ENCODE results near the gene GALNT12. TPM values are rescaled to one million over a fixed set of nuclear protein-coding genes. Genes with fewer than 3 reads are reported as not detected.

Gene GALNT12
- total RNA-seq, 1 donor from 2014 or later: 1.7 TPM

- DNase-seq (ENCODE audit: low read depth): no peak
- H3K36me3 ChIP-seq (ENCODE audit: insufficient read depth, low read length): no peaks in the 10 kb centered on the region
- H3K27me3 ChIP-seq (ENCODE audit: insufficient read depth, low read length): peaks cover 31% of the 10 kb centered on the region
- H3K79me2 ChIP-seq (ENCODE audit: insufficient read depth, low read length): no peaks in the 10 kb centered on the region
- H3K9me3 Mint-ChIP-seq (ENCODE audit: unreplicated experiment): peaks cover 5% of the 10 kb centered on the region
- H4K20me1 ChIP-seq (ENCODE audit: insufficient read depth, low read length): no peaks in the 10 kb centered on the region
- H3K4me3 Mint-ChIP-seq (ENCODE audit: unreplicated experiment): no peak overlapping the region
- no peaks in the 10 kb centered on the region for H3K4me1 ChIP-seq (ENCODE audit: insufficient read depth, low read length)
- peaks cover 5% of the 10 kb centered on the region for H3K4me1 Mint-ChIP-seq (ENCODE audit: low read depth, unreplicated experiment)
- H3K27ac ChIP-seq (ENCODE audit: low read depth, low read length): no peak overlapping the region
- H2AFZ ChIP-seq (ENCODE audit: low read depth, low read length): no peak overlapping the region
- H3K27ac Mint-ChIP-seq (ENCODE audit: unreplicated experiment): no peak overlapping the region
- FAIRE-seq: peak; percentile 55
- no peaks in the 10 kb centered on the region for H3K9me3 ChIP-seq (ENCODE audit: insufficient read depth, low read depth, low read length)
- H3K27me3 Mint-ChIP-seq (ENCODE audit: low read depth, unreplicated experiment): peaks cover 51% of the 10 kb centered on the region
- no peak for TF ChIP-seq EZH2 (IDR thresholded peaks at IDR 0.05; ENCODE audit: insufficient read depth, low read length)
- TF ChIP-seq CTCF (IDR thresholded peaks at IDR 0.05; ENCODE audit: insufficient read depth, low read depth, low read length): no peak
- H3K36me3 Mint-ChIP-seq (ENCODE audit: low read depth, unreplicated experiment): no peaks in the 10 kb centered on the region
- H3K4me2 ChIP-seq (ENCODE audit: low read length): no peak overlapping the region
- no peak overlapping the region for H3K4me3 ChIP-seq (ENCODE audit: insufficient read depth, low read depth, low read length)
- no peak overlapping the region for H3K9ac ChIP-seq (ENCODE audit: low read length)
Observed at GRCh38 chr9:98881836-98882568, 74.5 kb downstream of the GALNT12 start.

GRCh38 chr9:98882569-98882923 lies 75.1 kb downstream of the GALNT12 start:
- Mint-ChIP-seq H3K4me1 (ENCODE audit: low read depth, unreplicated experiment) (peaks cover 8% of the 10 kb centered on the region), H3K4me3 (ENCODE audit: unreplicated experiment) (no peak overlapping the region), H3K9me3 (ENCODE audit: unreplicated experiment) (peaks cover 5% of the 10 kb centered on the region), H3K27me3 (ENCODE audit: low read depth, unreplicated experiment) (peaks cover 45% of the 10 kb centered on the region), H3K27ac (ENCODE audit: unreplicated experiment) (no peak overlapping the region), H3K36me3 (ENCODE audit: low read depth, unreplicated experiment) (no peaks in the 10 kb centered on the region)
- DNase-seq (ENCODE audit: low read depth) (no peak), FAIRE-seq (no peak)
- Histone ChIP-seq H3K4me3 (ENCODE audit: insufficient read depth, low read depth, low read length) (no peak overlapping the region), H3K4me2 (ENCODE audit: low read length) (no peak overlapping the region), H3K27ac (ENCODE audit: low read depth, low read length) (no peak overlapping the region), H3K27me3 (ENCODE audit: insufficient read depth, low read length) (peaks cover 26% of the 10 kb centered on the region), H3K4me1 (ENCODE audit: insufficient read depth, low read length) (no peaks in the 10 kb centered on the region), H4K20me1 (ENCODE audit: insufficient read depth, low read length) (no peaks in the 10 kb centered on the region), H3K79me2 (ENCODE audit: insufficient read depth, low read length) (no peaks in the 10 kb centered on the region), H3K36me3 (ENCODE audit: insufficient read depth, low read length) (no peaks in the 10 kb centered on the region), H2AFZ (ENCODE audit: low read depth, low read length) (no peak overlapping the region), H3K9me3 (ENCODE audit: insufficient read depth, low read depth, low read length) (no peaks in the 10 kb centered on the region), H3K9ac (ENCODE audit: low read length) (no peak overlapping the region)
- TF ChIP-seq EZH2 (IDR thresholded peaks at IDR 0.05; ENCODE audit: insufficient read depth, low read length): no peak
- TF ChIP-seq CTCF (IDR thresholded peaks at IDR 0.05; ENCODE audit: insufficient read depth, low read depth, low read length): no peak

- H2AFZ ChIP-seq (ENCODE audit: low read depth, low read length): no peak overlapping the region
- no peak overlapping the region for H3K27ac Mint-ChIP-seq (ENCODE audit: unreplicated experiment)
- TF ChIP-seq CTCF (IDR thresholded peaks at IDR 0.05; ENCODE audit: insufficient read depth, low read depth, low read length) (no peak), EZH2 (IDR thresholded peaks at IDR 0.05; ENCODE audit: insufficient read depth, low read length) (no peak)
- H3K9me3 Mint-ChIP-seq (ENCODE audit: unreplicated experiment): peaks cover 5% of the 10 kb centered on the region
- H3K27me3 Mint-ChIP-seq (ENCODE audit: low read depth, unreplicated experiment): peaks cover 38% of the 10 kb centered on the region
- no peak for DNase-seq (ENCODE audit: low read depth)
- H3K36me3 ChIP-seq (ENCODE audit: insufficient read depth, low read length): no peaks in the 10 kb centered on the region
- H3K9me3 ChIP-seq (ENCODE audit: insufficient read depth, low read depth, low read length): no peaks in the 10 kb centered on the region
- H3K4me3 ChIP-seq (ENCODE audit: insufficient read depth, low read depth, low read length): no peak overlapping the region
- H3K4me1 Mint-ChIP-seq (ENCODE audit: low read depth, unreplicated experiment): peaks cover 13% of the 10 kb centered on the region
- no peaks in the 10 kb centered on the region for H4K20me1 ChIP-seq (ENCODE audit: insufficient read depth, low read length)
- no peak overlapping the region for H3K27ac ChIP-seq (ENCODE audit: low read depth, low read length)
- H3K4me3 Mint-ChIP-seq (ENCODE audit: unreplicated experiment): no peak overlapping the region
- no peak overlapping the region for H3K4me2 ChIP-seq (ENCODE audit: low read length)
- H3K27me3 ChIP-seq (ENCODE audit: insufficient read depth, low read length): peaks cover 20% of the 10 kb centered on the region
- no peak for FAIRE-seq
- H3K36me3 Mint-ChIP-seq (ENCODE audit: low read depth, unreplicated experiment): no peaks in the 10 kb centered on the region
- no peak overlapping the region for H3K9ac ChIP-seq (ENCODE audit: low read length)
- peaks cover 4% of the 10 kb centered on the region for H3K4me1 ChIP-seq (ENCODE audit: insufficient read depth, low read length)
- H3K79me2 ChIP-seq (ENCODE audit: insufficient read depth, low read length): no peaks in the 10 kb centered on the region
Observed at GRCh38 chr9:98883276-98883675, 75.8 kb downstream of the GALNT12 start.
